ENCODE data around the gene SH2D3C. TPM values are rescaled to one million over a fixed set of nuclear protein-coding genes. Genes with fewer than 3 reads are reported as not detected.

SH2D3C gene
- polyA plus RNA-seq, 1 donor from 2014 or later: 14.5 TPM

- Histone ChIP-seq H3K27me3 (ENCODE audit: insufficient read depth, low read depth, low read length) (no peaks in the 10 kb centered on the region), H3K36me3 (ENCODE audit: insufficient read depth, low read length) (no peaks in the 10 kb centered on the region), H3K9ac (ENCODE audit: low read length) (no peak overlapping the region), H3F3A (ENCODE audit: insufficient read depth, low read length, poor library complexity, severe bottlenecking) (no peaks in the 10 kb centered on the region), H3K9me2 (ENCODE audit: insufficient read depth, low read length) (no peaks in the 10 kb centered on the region), H3K4me2 (ENCODE audit: low read length) (no peak overlapping the region), H2AFZ (ENCODE audit: low read depth, low read length) (no peak overlapping the region), H3K4me3 (ENCODE audit: low read length) (no peak overlapping the region), H3K9me3 (ENCODE audit: low read length) (no peaks in the 10 kb centered on the region), H4K20me1 (ENCODE audit: insufficient read depth) (no peaks in the 10 kb centered on the region), H3K27ac (ENCODE audit: low read length) (no peak overlapping the region), H3K79me2 (replicated peaks; ENCODE audit: insufficient read depth, low read length) (no peaks in the 10 kb centered on the region)
- no peak for TF ChIP-seq EZH2 (IDR thresholded peaks at IDR 0.05; ENCODE audit: borderline replicate concordance, insufficient read depth, low read length, poor library complexity, severe bottlenecking)
- no peak for TF ChIP-seq RAD21 (conservative IDR thresholded peaks at IDR 0.05)
- TF ChIP-seq MXI1 (conservative IDR thresholded peaks at IDR 0.05; ENCODE audit: poor library complexity, severe bottlenecking): no peak
- TF ChIP-seq POLR2AphosphoS5 (IDR thresholded peaks at IDR 0.05): no peak
- no peak for TF ChIP-seq CTCF (IDR thresholded peaks at IDR 0.05; ENCODE audit: poor library complexity, severe bottlenecking)
- TF ChIP-seq EP300 (conservative IDR thresholded peaks at IDR 0.05; ENCODE audit: poor library complexity, severe bottlenecking): no peak
- no peak for TF ChIP-seq SMC3 (conservative IDR thresholded peaks at IDR 0.05; ENCODE audit: poor library complexity)
- TF ChIP-seq TAF1 (IDR thresholded peaks at IDR 0.05; ENCODE audit: low read depth): no peak
- no peak for TF ChIP-seq REST (IDR thresholded peaks at IDR 0.05; ENCODE audit: borderline replicate concordance)
Observed at GRCh38 chr9:127796852-127797370, 18.4 kb upstream of the SH2D3C start.

GRCh38 chr9:127796225-127796813, 17.9 kb upstream of the SH2D3C start:
- no peak overlapping the region for H3K4me3 ChIP-seq (ENCODE audit: low read length)
- no peaks in the 10 kb centered on the region for H3K9me3 ChIP-seq (ENCODE audit: low read length)
- no peak overlapping the region for H3K4me2 ChIP-seq (ENCODE audit: low read length)
- no peaks in the 10 kb centered on the region for H4K20me1 ChIP-seq (ENCODE audit: insufficient read depth)
- no peak overlapping the region for H3K27ac ChIP-seq (ENCODE audit: low read length)
- no peaks in the 10 kb centered on the region for H3K36me3 ChIP-seq (ENCODE audit: insufficient read depth, low read length)
- no peak overlapping the region for H3K9ac ChIP-seq (ENCODE audit: low read length)
- H3K79me2 ChIP-seq (replicated peaks; ENCODE audit: insufficient read depth, low read length): no peaks in the 10 kb centered on the region
- TF ChIP-seq EP300 (conservative IDR thresholded peaks at IDR 0.05; ENCODE audit: poor library complexity, severe bottlenecking) (no peak), CTCF (IDR thresholded peaks at IDR 0.05; ENCODE audit: poor library complexity, severe bottlenecking) (no peak), SMC3 (conservative IDR thresholded peaks at IDR 0.05; ENCODE audit: poor library complexity) (no peak), MXI1 (conservative IDR thresholded peaks at IDR 0.05; ENCODE audit: poor library complexity, severe bottlenecking) (no peak), RAD21 (conservative IDR thresholded peaks at IDR 0.05) (no peak), TAF1 (IDR thresholded peaks at IDR 0.05; ENCODE audit: low read depth) (no peak), EZH2 (IDR thresholded peaks at IDR 0.05; ENCODE audit: borderline replicate concordance, insufficient read depth, low read length, poor library complexity, severe bottlenecking) (no peak), POLR2AphosphoS5 (IDR thresholded peaks at IDR 0.05) (no peak), REST (IDR thresholded peaks at IDR 0.05; ENCODE audit: borderline replicate concordance) (no peak)
- H3K9me2 ChIP-seq (ENCODE audit: insufficient read depth, low read length): no peaks in the 10 kb centered on the region
- H3F3A ChIP-seq (ENCODE audit: insufficient read depth, low read length, poor library complexity, severe bottlenecking): no peaks in the 10 kb centered on the region
- H3K27me3 ChIP-seq (ENCODE audit: insufficient read depth, low read depth, low read length): no peaks in the 10 kb centered on the region
- H2AFZ ChIP-seq (ENCODE audit: low read depth, low read length): no peak overlapping the region
